Esophagus muscularis mucosa (tissue), 4 donors: Measurements from ENCODE around the gene MAL. TPM values are rescaled to one million over a fixed set of nuclear protein-coding genes. Genes with fewer than 3 reads are reported as not detected.

ENCODE experiments used
- DNase-seq: peaks from one replicate; pipeline ENCODE4 v3.0.0-alpha.2; 2017; ENCODE audit errors: extremely low spot score
- H3K27ac ChIP-seq, 4 donors: fragments of 200-600 bp; sonication (generic); replicated peaks in 1 of 4; 1 replicate in 3 of 4; 2 replicates in 1 of 4; pipeline ENCODE4 v1.5.1; 2016 to 2019; ENCODE audit warnings: mild to moderate bottlenecking in 1 of 4
- H3K27me3 ChIP-seq, 4 donors: fragments of 200-600 bp; sonication (generic); one replicate each; pipeline versions ENCODE4 v1.5.1 to v1.6.0; 2016 to 2019
- H3K36me3 ChIP-seq, 4 donors: fragments of 200-600 bp; sonication (generic); one replicate each; pipeline ENCODE4 v1.5.1; 2016 to 2019
- H3K4me1 ChIP-seq, 4 donors: fragments of 200-600 bp; sonication (generic); one replicate each; pipeline ENCODE4 v1.5.1; 2016 to 2019
- H3K4me3 ChIP-seq, 4 donors: fragments of 200-600 bp; sonication (generic); 1 replicate in 2 of 4; 2 replicates in 2 of 4; pipeline ENCODE4 v1.5.1; 2016 to 2019; ENCODE audit warnings: mild to moderate bottlenecking in 4 of 4, moderate library complexity in 1 of 4
- H3K9me3 ChIP-seq, 4 donors: fragments of 200-600 bp; sonication (generic); 1 replicate in 3 of 4; 2 replicates in 1 of 4; pipeline ENCODE4 v1.5.1; 2016 to 2019
- EP300 ChIP-seq: sonication (generic); formaldehyde crosslinking; IDR thresholded peaks from one replicate; pipeline ENCODE4 v1.6.1; 2017; ENCODE audit warnings: antibody characterized with exemption
- POLR2A ChIP-seq: fragments of 450-650 bp; IDR thresholded peaks from one replicate; pipeline ENCODE4 v1.6.1; 2017; ENCODE audit warnings: antibody characterized with exemption, moderate library complexity, mild to moderate bottlenecking, low read depth
- POLR2AphosphoS5 ChIP-seq, 2 donors: sonication (generic); formaldehyde crosslinking; IDR thresholded peaks; one replicate each; pipeline ENCODE4 v1.6.1; 2017; ENCODE audit warnings: antibody characterized with exemption in 2 of 2
- WGBS: methylation state at CpG from one replicate; pipeline ENCODE4 v1.1.5; 2018; 5-methylcytosine and 5-hydroxymethylcytosine counted together
- intact Hi-C: fragments of 100-400 bp; cut with DNase I; formaldehyde crosslinking; loops from one replicate; pipeline ENCODE4 v1.15.1; 2023
- total RNA-seq, 4 donors: library from RNA; depleted of rRNA; stranded (reverse); fragments of >200 nt; gene quantifications; one replicate each; pipeline versions ENCODE4 v1.1.0 to v1.2.1, GENCODE V29; 2016
- TF ChIP-seq, protein P1 (sequence below), 3 experiments: fragments of 200-600 bp in 2 of 3; fragments of 450-650 bp in 1 of 3; sonication (generic) in 2 of 3; IDR thresholded peaks; one replicate each; pipeline ENCODE4 v1.5.1; 2017 to 2019; ENCODE audit warnings: antibody characterized with exemption in 3 of 3, mild to moderate bottlenecking in 2 of 3, moderate library complexity in 1 of 3

Gene MAL
- total RNA-seq, 4 donors from 2014 or later, result 23.3 to 46.2 (median 36.6) TPM

DNA sequence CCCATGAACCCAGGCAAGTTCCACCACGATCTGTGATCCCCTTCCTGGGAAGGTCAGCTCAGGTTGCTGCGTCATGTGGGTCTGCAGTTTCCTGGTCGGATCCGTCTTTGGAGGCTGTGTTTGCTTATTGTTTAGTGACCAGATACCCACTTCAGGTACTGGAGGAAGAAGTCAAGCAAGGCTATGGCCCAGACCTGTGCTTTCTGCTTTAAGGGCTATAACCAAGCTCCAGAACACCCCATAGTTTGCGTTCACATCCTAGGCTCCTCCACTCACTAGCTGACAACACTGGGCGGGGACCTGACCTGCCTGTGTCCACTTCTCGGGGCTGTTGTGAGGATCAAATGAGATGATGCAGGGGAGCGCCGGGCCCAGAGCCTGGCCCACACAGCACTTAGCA, 44.0 kb downstream of the MAL start:
- DNase-seq, result no peak
- H3K36me3 ChIP-seq, result no peaks in the 10 kb centered on the region
- no peak overlapping the region for H3K4me3 ChIP-seq
- 76% methylated on average over 8 of the region's 9 CpGs for WGBS
- no peaks in the 10 kb centered on the region for H3K4me1 ChIP-seq
- no peak overlapping the region for H3K27ac ChIP-seq
- intact Hi-C loops, result no loop called here
- no peak for TF ChIP-seq POLR2A
- TF ChIP-seq EP300, result no peak
- TF ChIP-seq, protein P1, sequence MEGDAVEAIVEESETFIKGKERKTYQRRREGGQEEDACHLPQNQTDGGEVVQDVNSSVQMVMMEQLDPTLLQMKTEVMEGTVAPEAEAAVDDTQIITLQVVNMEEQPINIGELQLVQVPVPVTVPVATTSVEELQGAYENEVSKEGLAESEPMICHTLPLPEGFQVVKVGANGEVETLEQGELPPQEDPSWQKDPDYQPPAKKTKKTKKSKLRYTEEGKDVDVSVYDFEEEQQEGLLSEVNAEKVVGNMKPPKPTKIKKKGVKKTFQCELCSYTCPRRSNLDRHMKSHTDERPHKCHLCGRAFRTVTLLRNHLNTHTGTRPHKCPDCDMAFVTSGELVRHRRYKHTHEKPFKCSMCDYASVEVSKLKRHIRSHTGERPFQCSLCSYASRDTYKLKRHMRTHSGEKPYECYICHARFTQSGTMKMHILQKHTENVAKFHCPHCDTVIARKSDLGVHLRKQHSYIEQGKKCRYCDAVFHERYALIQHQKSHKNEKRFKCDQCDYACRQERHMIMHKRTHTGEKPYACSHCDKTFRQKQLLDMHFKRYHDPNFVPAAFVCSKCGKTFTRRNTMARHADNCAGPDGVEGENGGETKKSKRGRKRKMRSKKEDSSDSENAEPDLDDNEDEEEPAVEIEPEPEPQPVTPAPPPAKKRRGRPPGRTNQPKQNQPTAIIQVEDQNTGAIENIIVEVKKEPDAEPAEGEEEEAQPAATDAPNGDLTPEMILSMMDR (IDR thresholded peaks at IDR 0.05), result no peak
- TF ChIP-seq POLR2AphosphoS5 (IDR thresholded peaks at IDR 0.05), result no peak
- no peaks in the 10 kb centered on the region for H3K9me3 ChIP-seq
- H3K27me3 ChIP-seq, result peaks cover 0 to 27% (median 2%) of the 10 kb centered on the region in 4 donors

DNA sequence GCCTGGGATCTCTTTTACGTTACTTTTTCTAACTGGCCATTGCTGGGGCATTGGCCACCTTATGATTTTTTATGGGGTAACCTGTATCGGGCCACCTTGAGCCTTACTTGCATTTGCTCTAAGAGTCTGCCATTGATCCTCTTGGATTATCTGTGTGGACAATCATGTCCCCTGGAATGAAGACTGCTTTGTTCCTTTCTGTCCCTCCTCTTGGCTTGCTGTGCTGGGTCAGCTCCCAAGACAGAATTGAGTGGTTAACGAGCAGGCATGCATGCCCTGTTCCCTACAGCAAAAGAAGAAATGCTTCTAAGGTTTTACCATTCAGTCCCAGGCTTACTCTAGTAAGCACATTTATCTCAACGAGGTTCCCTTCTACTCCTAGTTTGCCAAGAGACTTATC, 46.3 kb downstream of the MAL start:
- Histone ChIP-seq H3K4me1 (peaks cover 4 to 6% (median 5%) of the 10 kb centered on the region in 4 donors), H3K4me3 (no peak overlapping the region), H3K9me3 (no peaks in the 10 kb centered on the region), H3K27me3 (peaks cover 0 to 51% (median 6%) of the 10 kb centered on the region in 4 donors), H3K36me3 (no peaks in the 10 kb centered on the region), H3K27ac (no peak overlapping the region)
- intact Hi-C loops, result no loop called here
- DNase-seq, result no peak
- TF ChIP-seq POLR2AphosphoS5 (IDR thresholded peaks at IDR 0.05) (no peak), EP300 (no peak), POLR2A (no peak)
- TF ChIP-seq, protein P1 (IDR thresholded peaks at IDR 0.05), result no peak
- 94% methylated on average over 4 of the region's 4 CpGs for WGBS

DNA sequence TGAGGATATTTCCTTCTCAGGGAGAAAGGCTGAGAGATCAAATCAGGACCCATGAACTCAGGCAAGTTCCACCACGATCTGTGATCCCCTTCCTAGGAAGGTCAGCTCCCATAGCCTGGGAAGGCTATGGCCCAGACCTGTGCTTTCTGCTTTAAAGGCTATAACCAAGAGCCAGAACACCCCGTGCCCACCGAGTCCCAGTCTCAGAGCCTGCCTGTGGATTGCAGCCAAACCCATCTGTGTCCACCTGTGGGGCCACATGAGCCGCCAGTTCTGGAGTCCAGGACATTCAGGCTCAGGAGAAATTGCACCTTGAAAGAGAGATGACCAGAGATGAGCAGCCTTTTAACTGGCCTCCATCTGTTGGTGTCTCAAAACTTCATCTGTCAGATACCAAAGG, 46.9 kb downstream of the MAL start:
- intact Hi-C loops, result no loop called here
- Histone ChIP-seq H3K27ac (no peak overlapping the region), H3K4me1 (peaks cover 9 to 12% (median 11%) of the 10 kb centered on the region in 4 donors), H3K4me3 (no peak overlapping the region), H3K9me3 (no peaks in the 10 kb centered on the region), H3K27me3 (peaks cover 0 to 57% (median 7%) of the 10 kb centered on the region in 4 donors), H3K36me3 (no peaks in the 10 kb centered on the region)
- DNase-seq, result peak; percentile 62
- TF ChIP-seq, protein P1 (IDR thresholded peaks at IDR 0.05), result no peak
- no peak for TF ChIP-seq POLR2AphosphoS5 (IDR thresholded peaks at IDR 0.05)
- no peak for TF ChIP-seq EP300
- no peak for TF ChIP-seq POLR2A
- WGBS, result 86% methylated on average over 4 of the region's 4 CpGs

DNA sequence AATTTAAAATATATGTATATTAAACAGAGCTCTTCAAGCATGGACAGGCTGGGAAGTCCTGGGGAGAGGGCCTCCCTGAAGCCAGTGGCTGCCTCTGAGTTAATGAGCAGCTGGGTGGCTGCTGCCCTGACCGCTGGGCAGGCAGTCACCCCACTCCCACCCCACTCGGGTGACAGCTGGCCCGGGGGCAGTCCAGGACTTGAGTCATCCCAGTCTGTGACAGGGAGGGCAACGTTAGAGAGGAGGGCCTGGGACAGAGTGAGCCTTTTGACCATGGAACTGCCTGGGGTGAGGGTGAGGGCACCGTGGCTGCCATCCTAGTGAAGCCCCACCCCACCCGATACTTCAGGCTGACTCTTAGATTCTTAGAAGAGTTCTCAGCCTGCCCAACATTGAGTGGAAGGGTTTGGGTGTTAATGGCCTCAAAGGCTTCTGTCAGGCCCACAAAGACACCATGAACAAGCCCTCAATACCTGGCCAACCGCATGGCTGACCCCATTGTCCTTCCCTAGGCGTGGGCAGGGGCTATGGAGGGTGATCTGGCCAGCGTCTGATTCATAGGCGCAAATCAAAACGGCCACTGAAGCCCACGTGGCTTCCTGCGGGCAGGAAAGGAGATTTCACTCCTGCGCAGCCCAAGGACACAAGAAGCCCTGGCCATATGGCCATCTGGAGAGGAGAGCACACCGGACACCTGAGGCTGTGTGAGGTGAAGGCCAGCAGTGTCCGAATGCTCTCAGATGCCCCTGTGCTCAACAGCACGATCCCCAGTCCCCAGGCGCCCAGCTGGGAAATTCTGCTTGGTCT, 48.6 kb downstream of the MAL start:
- Histone ChIP-seq H3K9me3 (no peaks in the 10 kb centered on the region), H3K4me1 (peaks cover 9 to 14% (median 11%) of the 10 kb centered on the region in 4 donors), H3K4me3 (no peak overlapping the region), H3K27ac (no peak overlapping the region), H3K36me3 (no peaks in the 10 kb centered on the region), H3K27me3 (peaks cover 0 to 71% (median 8%) of the 10 kb centered on the region in 4 donors)
- no peak for TF ChIP-seq POLR2AphosphoS5 (IDR thresholded peaks at IDR 0.05)
- no peak for TF ChIP-seq POLR2A
- TF ChIP-seq, protein P1 (IDR thresholded peaks at IDR 0.05), result no peak
- TF ChIP-seq EP300, result no peak
- WGBS, result 80% methylated on average over 12 of the region's 18 CpGs
- DNase-seq, result peak; percentile 77
- intact Hi-C loops, result no loop called here
